ENCODE data around the gene SERTAD2. TPM values are rescaled to one million over a fixed set of nuclear protein-coding genes. Genes with fewer than 3 reads are reported as not detected.

SERTAD2 gene
- total and polyA plus RNA-seq, 2 of the 4 experiments (the other 2 are of a cell fraction): 5.0 to 11.0 TPM

- Histone ChIP-seq H3K4me3 (ENCODE audit: insufficient read depth, low read depth, low read length) (no peak overlapping the region), H4K91ac (ENCODE audit: insufficient read depth, low read depth, low read length) (no peak overlapping the region), H2AK5ac (ENCODE audit: low read depth, low read length) (no peak overlapping the region), H4K8ac (ENCODE audit: low read depth in 2 of 2, low read length in 2 of 2) (no peak overlapping the region), H3K23ac (ENCODE audit: low read depth, low read length) (no peak overlapping the region), H3K14ac (replicated peaks; ENCODE audit: low read depth, low read length) (no peak overlapping the region), H2AFZ (replicated peaks; ENCODE audit: low read length, poor library complexity) (no peak overlapping the region), H3K9ac (ENCODE audit: low read depth, low read length) (no peak overlapping the region), H2BK15ac (ENCODE audit: low read depth, low read length) (no peak overlapping the region), H3K4ac (ENCODE audit: low read depth, low read length) (no peak overlapping the region), H3K9me3 (ENCODE audit: control insufficient read depth, insufficient read depth, low read length) (no peaks in the 10 kb centered on the region), H3K56ac (ENCODE audit: extremely low read depth, insufficient read depth, low read length) (no peak overlapping the region), H2BK120ac (ENCODE audit: low read depth, low read length) (no peak overlapping the region), H2AK9ac (replicated peaks; ENCODE audit: low read depth, low read length, poor library complexity) (no peak overlapping the region), H3K18ac (ENCODE audit: low read depth, low read length) (no peak overlapping the region), H3K4me2 (ENCODE audit: low read depth, low read length) (no peak overlapping the region), H4K5ac (ENCODE audit: low read depth, low read length) (no peak overlapping the region), H3K36me3 (ENCODE audit: control insufficient read depth, insufficient read depth, low read length) (peaks cover 5% of the 10 kb centered on the region), H3K9me1 (ENCODE audit: insufficient read depth, low read length) (peaks cover 4% of the 10 kb centered on the region; the same call in 1 of the 2 replicates), H2BK20ac (ENCODE audit: low read depth, low read length) (no peak overlapping the region), H3K27me3 (ENCODE audit: control insufficient read depth, insufficient read depth, low read length) (peaks cover 3% of the 10 kb centered on the region), H3K4me1 (ENCODE audit: control insufficient read depth, insufficient read depth, low read length) (peaks cover 6% of the 10 kb centered on the region), H4K20me1 (ENCODE audit: insufficient read depth, low read length) (peaks cover 4% of the 10 kb centered on the region; the same call in 1 of the 2 replicates), H2BK5ac (ENCODE audit: low read depth, low read length, poor library complexity, severe bottlenecking) (no peak overlapping the region), H3K79me1 (ENCODE audit: low read depth in 1 of 2, low read length in 2 of 2) (peaks cover 0 to 4% of the 10 kb centered on the region in 2 experiments; a peak in 1 of 4 replicates), H3K27ac (ENCODE audit: insufficient read depth, low read length) (no peak overlapping the region)
- ATAC-seq (ENCODE audit: low read depth): no peak
- CTCF ChIA-PET: no interaction called here
- no TSS peak for BruUV-seq (replicated peaks)
- dilution Hi-C loops (cut with HindIII; ENCODE audit: low sequenced_read_pairs, unreplicated experiment): no loop called here
- no CpG with 5 or more reads among the region's 4 CpGs for WGBS, 2 experiments (ENCODE audit: extremely low coverage in 2 of 2, insufficient read length in 1 of 2)
- TF ChIP-seq CEBPB (IDR thresholded peaks at IDR 0.05; ENCODE audit: low read depth, low read length) (no peak), RAD21 (IDR thresholded peaks at IDR 0.05; ENCODE audit: low read length) (no peak), RCOR1 (IDR thresholded peaks at IDR 0.05; ENCODE audit: insufficient replicate concordance, low read length) (no peak), MAFK (IDR thresholded peaks at IDR 0.05; ENCODE audit: low read depth, low read length) (no peak), RFX5 (IDR thresholded peaks at IDR 0.05; ENCODE audit: low read depth, low read length) (no peak), NFE2L2 (IDR thresholded peaks at IDR 0.05; ENCODE audit: low read depth, low read length) (no peak), SMC3 (IDR thresholded peaks at IDR 0.05; ENCODE audit: low read depth, low read length) (no peak), MAZ (IDR thresholded peaks at IDR 0.05; ENCODE audit: borderline replicate concordance, low read depth, low read length) (no peak), MXI1 (IDR thresholded peaks at IDR 0.05; ENCODE audit: borderline replicate concordance, low read depth, low read length) (no peak), POLR2A (IDR thresholded peaks at IDR 0.05; ENCODE audit: low read depth, low read length) (no peak), FOS (IDR thresholded peaks at IDR 0.05; ENCODE audit: low read depth, low read length) (no peak), ELK1 (IDR thresholded peaks at IDR 0.05; ENCODE audit: borderline replicate concordance, low read depth, low read length) (no peak)
- DNase-seq: no peak
- in situ Hi-C loops (cut with MboI; ENCODE audit: low sequenced_read_pairs): loop anchor here (10.0 kb wide), 2 partner anchors 454 to 984 kb away; no protein-coding TSS in a partner anchor
- POLR2A ChIA-PET (ENCODE audit: unreplicated experiment): no interaction called here
- intact Hi-C loops (cut with micrococcal nuclease): no loop called here
Measured at GRCh38 chr2:64591188-64591587, 62.5 kb downstream of the SERTAD2 start.
